ENCODE results near the gene CARD8.

DNA sequence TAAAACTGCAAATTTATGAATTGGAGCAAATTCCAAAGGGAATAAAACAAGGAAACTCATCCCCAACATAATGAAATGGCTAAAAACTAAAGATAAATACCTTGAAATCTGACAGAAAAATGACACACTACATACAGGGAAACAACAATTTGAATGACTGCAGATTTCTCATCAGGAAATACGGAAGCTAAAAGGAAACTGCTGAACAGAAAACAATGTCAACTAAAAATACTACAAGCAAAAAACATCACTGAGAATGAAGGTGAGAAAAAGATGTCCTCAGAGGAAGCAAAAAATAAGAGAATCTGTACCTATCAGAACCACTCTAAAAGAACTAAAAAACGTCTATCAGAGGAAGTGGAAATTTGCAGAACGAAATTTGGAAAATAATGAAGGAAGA is 45.7 kb downstream of the CARD8 start:
- TF ChIP-seq, protein P1, sequence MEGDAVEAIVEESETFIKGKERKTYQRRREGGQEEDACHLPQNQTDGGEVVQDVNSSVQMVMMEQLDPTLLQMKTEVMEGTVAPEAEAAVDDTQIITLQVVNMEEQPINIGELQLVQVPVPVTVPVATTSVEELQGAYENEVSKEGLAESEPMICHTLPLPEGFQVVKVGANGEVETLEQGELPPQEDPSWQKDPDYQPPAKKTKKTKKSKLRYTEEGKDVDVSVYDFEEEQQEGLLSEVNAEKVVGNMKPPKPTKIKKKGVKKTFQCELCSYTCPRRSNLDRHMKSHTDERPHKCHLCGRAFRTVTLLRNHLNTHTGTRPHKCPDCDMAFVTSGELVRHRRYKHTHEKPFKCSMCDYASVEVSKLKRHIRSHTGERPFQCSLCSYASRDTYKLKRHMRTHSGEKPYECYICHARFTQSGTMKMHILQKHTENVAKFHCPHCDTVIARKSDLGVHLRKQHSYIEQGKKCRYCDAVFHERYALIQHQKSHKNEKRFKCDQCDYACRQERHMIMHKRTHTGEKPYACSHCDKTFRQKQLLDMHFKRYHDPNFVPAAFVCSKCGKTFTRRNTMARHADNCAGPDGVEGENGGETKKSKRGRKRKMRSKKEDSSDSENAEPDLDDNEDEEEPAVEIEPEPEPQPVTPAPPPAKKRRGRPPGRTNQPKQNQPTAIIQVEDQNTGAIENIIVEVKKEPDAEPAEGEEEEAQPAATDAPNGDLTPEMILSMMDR (IDR thresholded peaks at IDR 0.05), result no peak
- TF ChIP-seq POLR2A (IDR thresholded peaks at IDR 0.05), result no peak
